ENCODE measurements around the gene FAM111B. TPM values are rescaled to one million over a fixed set of nuclear protein-coding genes. Genes with fewer than 3 reads are reported as not detected.
"Not testable (repeated sequence)": the region's sequence is repeated elsewhere in the genome, so short reads cannot be mapped to it uniquely, and the experiment has no call there.

FAM111B gene
- total and polyA plus RNA-seq, 10 donors, result 1.1 to 5.8 (median 3.2) TPM

GRCh38 chr11:59097938-59098337 lies 9.1 kb upstream of the FAM111B start:
- WGBS, 5 donors, result 63 to 80% (median 70%) methylated on average over 8 of the region's 8 CpGs
- Histone ChIP-seq H3K27ac (peak overlapping the region in 4 of 8 donors; percentile 22 to 59 (median 38)), H3K4me1 (peaks cover 0 to 65% (median 12%) of the 10 kb centered on the region in 6 donors), H3K27me3 (replicated peaks in 1 of 7) (peaks cover 0 to 12% (median 0%) of the 10 kb centered on the region in 7 donors)
- TF ChIP-seq POLR2AphosphoS5 (IDR thresholded peaks at IDR 0.05), result peak in 2 of 3 donors; percentile 29 to 40
- peak in 1 of 3 donors; percentile 9 for TF ChIP-seq POLR2A (IDR thresholded peaks at IDR 0.05)
- H3K9me3 ChIP-seq; intact Hi-C loops (cut with DNase I; ENCODE audit: low total_unique reads); H3K36me3 ChIP-seq; H3K4me3 ChIP-seq; DNase-seq: not testable (repeated sequence)

GRCh38 chr11:59102259-59102765 lies 4.7 kb upstream of the FAM111B start:
- Histone ChIP-seq H3K27ac (peak overlapping the region in 6 of 8 donors; percentile 14 to 77 (median 67)), H3K4me1 (peaks cover 7 to 63% (median 26%) of the 10 kb centered on the region in 6 donors), H3K4me3 (peak overlapping the region; percentile 20 to 68 (median 37)), H3K27me3 (replicated peaks in 1 of 7) (peaks cover 0 to 23% (median 0%) of the 10 kb centered on the region in 7 donors), H3K9me3 (no peaks in the 10 kb centered on the region), H3K36me3 (no peaks in the 10 kb centered on the region)
- 5 to 16% (median 6%) methylated on average over 23 of the region's 23 CpGs for WGBS, 5 donors
- peak; percentile 63 to 75 (median 63) for TF ChIP-seq POLR2AphosphoS5 (IDR thresholded peaks at IDR 0.05)
- peak in 9 of 11 experiments; percentile 11 to 50 (median 41) for TF ChIP-seq CTCF (IDR thresholded peaks at IDR 0.05 in 8 of 11, conservative IDR thresholded peaks at IDR 0.05 in 3 of 11)
- TF ChIP-seq POLR2A (IDR thresholded peaks at IDR 0.05), result no peak
- intact Hi-C loops (cut with DNase I; ENCODE audit: low total_unique reads), result no loop called here
- DNase-seq, result peak; percentile 91

- H3K4me1 ChIP-seq, result peaks cover 7 to 55% (median 36%) of the 10 kb centered on the region in 6 donors
- peak overlapping the region in 4 of 8 donors; percentile 58 to 75 (median 66) for H3K27ac ChIP-seq
- intact Hi-C loops (cut with DNase I; ENCODE audit: low total_unique reads); H3K9me3 ChIP-seq; DNase-seq; H3K36me3 ChIP-seq: not testable (repeated sequence)
- peak overlapping the region in 4 of 8 donors; percentile 57 to 77 (median 60) for H3K4me3 ChIP-seq
- 23 to 45% (median 28%) methylated on average over 10 of the region's 10 CpGs for WGBS, 5 donors
- H3K27me3 ChIP-seq (replicated peaks in 1 of 7), result peaks cover 0 to 12% (median 0%) of the 10 kb centered on the region in 7 donors
Observed at GRCh38 chr11:59107721-59108120, 684 bp downstream of the FAM111B start.

- Histone ChIP-seq H3K4me1 (peaks cover 0 to 23% (median 17%) of the 10 kb centered on the region in 6 donors), H3K27me3 (replicated peaks in 1 of 7) (no peaks in the 10 kb centered on the region), H3K4me3 (no peak overlapping the region), H3K27ac (no peak overlapping the region), H3K36me3 (no peaks in the 10 kb centered on the region), H3K9me3 (peaks cover 0 to 13% (median 8%) of the 10 kb centered on the region in 8 donors)
- intact Hi-C loops (cut with DNase I; ENCODE audit: low total_unique reads), result no loop called here
- TF ChIP-seq CTCF (IDR thresholded peaks at IDR 0.05 in 8 of 11, conservative IDR thresholded peaks at IDR 0.05 in 3 of 11) (no peak), POLR2A (IDR thresholded peaks at IDR 0.05) (no peak), POLR2AphosphoS5 (IDR thresholded peaks at IDR 0.05) (no peak)
- no peak for DNase-seq
- 75 to 86% (median 81%) methylated on average over 2 of the region's 2 CpGs for WGBS, 5 donors
Observed at GRCh38 chr11:59112494-59112893, 5.5 kb downstream of the FAM111B start.

GRCh38 chr11:59114344-59114743 lies 7.3 kb downstream of the FAM111B start:
- no peak overlapping the region for H3K27ac ChIP-seq
- H3K9me3 ChIP-seq, result peaks cover 0 to 31% (median 26%) of the 10 kb centered on the region in 8 donors
- no peak overlapping the region for H3K4me3 ChIP-seq
- no peaks in the 10 kb centered on the region for H3K27me3 ChIP-seq (replicated peaks in 1 of 7)
- 94 to 99% (median 96%) methylated on average over 3 of the region's 3 CpGs for WGBS, 5 donors
- peaks cover 0 to 5% (median 0%) of the 10 kb centered on the region in 6 donors for H3K4me1 ChIP-seq
- DNase-seq, result no peak
- no peaks in the 10 kb centered on the region for H3K36me3 ChIP-seq
- TF ChIP-seq CTCF (IDR thresholded peaks at IDR 0.05 in 8 of 11, conservative IDR thresholded peaks at IDR 0.05 in 3 of 11) (no peak), POLR2A (IDR thresholded peaks at IDR 0.05) (no peak), POLR2AphosphoS5 (IDR thresholded peaks at IDR 0.05) (no peak)
- intact Hi-C loops (cut with DNase I; ENCODE audit: low total_unique reads), result no loop called here

Data from spleen (tissue), 11 donors.